ENCODE results near the gene FBXW4.

FBXW4 gene

GRCh38 chr10:101564490-101564991, 130.4 kb downstream of the FBXW4 start:
- DNase-seq: no peak

GRCh38 chr10:101563497-101564040, 131.4 kb downstream of the FBXW4 start:
- DNase-seq: no peak

GRCh38 chr10:101563007-101563406, 132.0 kb downstream of the FBXW4 start:
- DNase-seq: no peak

DNA sequence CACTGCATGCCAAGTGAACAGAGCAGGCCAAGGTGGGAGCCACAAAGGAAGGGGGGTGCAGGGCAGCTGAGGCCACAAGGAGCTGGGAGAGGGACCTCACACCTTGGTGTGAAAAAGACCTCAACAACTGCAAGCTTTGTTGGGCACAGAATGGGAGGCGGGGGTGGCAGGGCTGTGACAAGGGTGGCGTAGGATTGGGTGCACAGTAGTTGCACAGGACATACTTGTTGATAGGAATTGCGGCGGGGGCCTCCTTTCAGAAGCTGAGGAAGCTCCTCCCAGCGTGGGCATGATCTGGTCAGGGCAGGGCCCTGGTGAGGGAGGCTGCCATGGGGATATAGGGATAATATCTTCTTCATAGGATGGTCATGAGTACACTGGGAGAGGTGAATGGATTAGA, 132.7 kb downstream of the FBXW4 start:
- DNase-seq: no peak

DNA sequence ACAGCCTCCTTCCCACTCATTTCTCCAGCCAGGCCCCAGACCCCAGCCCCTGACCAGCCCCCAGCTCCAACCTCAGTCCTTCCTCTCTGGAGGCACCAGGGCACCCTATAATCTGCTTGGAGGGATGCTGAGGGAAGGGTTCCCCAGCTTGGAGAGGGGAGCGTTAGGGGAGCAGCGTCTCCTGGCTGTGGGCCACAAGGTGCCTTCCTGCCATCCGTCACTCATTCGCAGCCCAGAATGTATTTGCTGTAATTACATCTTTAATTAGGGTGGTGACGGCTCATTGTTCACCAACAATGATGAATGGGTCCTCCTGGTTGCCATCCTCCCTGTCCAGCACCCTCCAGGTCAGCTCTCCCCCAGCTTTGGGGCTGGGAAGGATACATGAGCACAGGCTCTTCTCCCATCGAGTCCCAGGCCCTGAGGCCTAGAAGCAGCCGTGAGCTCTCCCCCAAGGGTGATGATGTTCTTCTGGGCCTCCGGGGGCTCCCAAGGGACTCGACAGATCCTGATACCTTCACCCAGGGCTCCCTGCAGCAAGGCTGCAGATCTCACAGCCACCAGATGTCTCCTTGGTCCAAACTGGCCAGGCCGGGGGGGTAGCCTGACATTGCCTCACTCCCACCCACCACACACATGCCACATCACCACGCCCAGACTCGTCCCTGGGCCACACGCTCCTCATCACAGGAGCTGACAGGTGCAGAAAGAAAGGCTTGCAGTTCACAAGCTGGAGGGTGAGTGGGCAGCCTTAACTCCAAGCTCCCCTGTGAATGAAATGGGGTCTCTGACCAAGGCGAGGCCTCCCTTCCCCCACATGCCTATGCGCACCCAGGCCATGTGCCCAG, 133.7 kb downstream of the FBXW4 start:
- DNase-seq: no peak

Measured in activated CD8-positive, alpha-beta memory T cell treated with anti-CD3 and anti-CD28 coated beads for 24 hours (primary cell).